ENCODE measurements around the gene PAWR.

DNA sequence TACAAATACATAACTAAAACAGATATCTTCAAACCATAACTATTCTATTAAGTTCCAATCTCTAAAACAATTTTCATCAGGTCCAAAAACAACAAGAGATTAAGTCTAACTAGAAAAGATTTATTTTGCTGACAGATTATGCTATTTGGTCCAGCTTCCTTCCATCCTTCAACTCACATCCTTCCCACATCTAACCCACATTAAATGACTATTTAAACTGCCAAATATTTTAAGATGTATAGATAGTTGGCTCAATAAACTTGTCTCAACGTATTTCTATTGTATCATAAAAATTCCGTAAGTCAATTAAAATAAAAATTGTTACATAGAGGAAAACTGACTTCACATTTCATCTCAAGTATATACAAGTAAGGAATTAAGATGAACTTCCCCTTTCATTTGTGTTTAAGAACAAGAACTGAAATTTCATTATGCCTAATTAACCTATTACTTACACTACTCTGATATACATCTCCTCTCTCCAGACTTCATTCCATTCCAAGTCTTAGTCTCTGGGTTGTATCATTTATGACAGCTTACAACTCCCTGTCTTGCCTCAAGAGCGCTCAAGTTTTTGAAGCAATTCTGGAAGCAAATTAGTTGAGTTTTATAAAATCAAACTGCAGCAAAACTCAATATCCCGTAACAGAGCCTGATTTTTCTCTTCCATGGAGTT, 25.4 kb downstream of the PAWR start:
- TF ChIP-seq, protein P1, sequence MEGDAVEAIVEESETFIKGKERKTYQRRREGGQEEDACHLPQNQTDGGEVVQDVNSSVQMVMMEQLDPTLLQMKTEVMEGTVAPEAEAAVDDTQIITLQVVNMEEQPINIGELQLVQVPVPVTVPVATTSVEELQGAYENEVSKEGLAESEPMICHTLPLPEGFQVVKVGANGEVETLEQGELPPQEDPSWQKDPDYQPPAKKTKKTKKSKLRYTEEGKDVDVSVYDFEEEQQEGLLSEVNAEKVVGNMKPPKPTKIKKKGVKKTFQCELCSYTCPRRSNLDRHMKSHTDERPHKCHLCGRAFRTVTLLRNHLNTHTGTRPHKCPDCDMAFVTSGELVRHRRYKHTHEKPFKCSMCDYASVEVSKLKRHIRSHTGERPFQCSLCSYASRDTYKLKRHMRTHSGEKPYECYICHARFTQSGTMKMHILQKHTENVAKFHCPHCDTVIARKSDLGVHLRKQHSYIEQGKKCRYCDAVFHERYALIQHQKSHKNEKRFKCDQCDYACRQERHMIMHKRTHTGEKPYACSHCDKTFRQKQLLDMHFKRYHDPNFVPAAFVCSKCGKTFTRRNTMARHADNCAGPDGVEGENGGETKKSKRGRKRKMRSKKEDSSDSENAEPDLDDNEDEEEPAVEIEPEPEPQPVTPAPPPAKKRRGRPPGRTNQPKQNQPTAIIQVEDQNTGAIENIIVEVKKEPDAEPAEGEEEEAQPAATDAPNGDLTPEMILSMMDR (IDR thresholded peaks at IDR 0.05) = no peak
- TF ChIP-seq POLR2A (IDR thresholded peaks at IDR 0.05) = no peak
- no peak for TF ChIP-seq POLR2AphosphoS5 (IDR thresholded peaks at IDR 0.05)
- no peak for TF ChIP-seq EP300 (IDR thresholded peaks at IDR 0.05)
